Spinal cord (tissue), 10 donors: ENCODE measurements around the gene PARD3. TPM values are rescaled to one million over a fixed set of nuclear protein-coding genes. Genes with fewer than 3 reads are reported as not detected.

Experiments used
- DNase-seq, 6 donors: peaks; one replicate each; pipeline versions ENCODE4 v3.0.0 to v3.0.0-alpha.2; 2013 to 2015; ENCODE audit warnings: low spot score in 6 of 6, low read depth in 4 of 6
- H3K27ac ChIP-seq: one replicate; pipeline ENCODE4 v1.5.1; 2013; ENCODE audit warnings: low read depth, low read length, control low read depth
- H3K27me3 ChIP-seq: one replicate; pipeline ENCODE4 v1.6.1; 2013; ENCODE audit warnings: low read length; ENCODE audit not compliant: control insufficient read depth, insufficient read depth
- H3K36me3 ChIP-seq: one replicate; pipeline ENCODE4 v1.6.1; 2013; ENCODE audit warnings: low read length; ENCODE audit not compliant: control insufficient read depth, insufficient read depth
- H3K4me1 ChIP-seq: one replicate; pipeline ENCODE4 v1.6.1; 2013; ENCODE audit warnings: low read length; ENCODE audit not compliant: control insufficient read depth, insufficient read depth
- H3K4me3 ChIP-seq: one replicate; pipeline ENCODE4 v1.5.1; 2013; ENCODE audit warnings: low read depth, low read length, control low read depth
- H3K9me3 ChIP-seq: one replicate; pipeline ENCODE4 v1.6.1; 2013; ENCODE audit warnings: low read length; ENCODE audit not compliant: control insufficient read depth, insufficient read depth
- WGBS: methylation state at CpG from one replicate; pipeline ENCODE4 v1.1.5; 2013; ENCODE audit warnings: missing lambda C conversion rate; ENCODE audit not compliant: insufficient coverage; 5-methylcytosine and 5-hydroxymethylcytosine counted together
- polyA plus RNA-seq, 2 donors: library from polyadenylated mRNA; unstranded; fragments of 120-200 nt; gene quantifications; one replicate each; pipeline ENCODE4 v1.2.1, GENCODE V29; 2013; ENCODE audit not compliant: insufficient read length in 2 of 2
- total RNA-seq, 2 donors: library from RNA; depleted of rRNA in 1 of 2; stranded (reverse); fragments of 120-200 nt in 1 of 2; fragments of >200 nt in 1 of 2; gene quantifications; one replicate each; pipeline versions ENCODE4 v1.2.3 to v1.2.4, GENCODE V29; 2013 to 2014
- donor health status: healthy.

The PARD3 gene
- total and polyA plus RNA-seq, 4 donors, result 29.5 to 94.3 (median 47.1) TPM

DNA sequence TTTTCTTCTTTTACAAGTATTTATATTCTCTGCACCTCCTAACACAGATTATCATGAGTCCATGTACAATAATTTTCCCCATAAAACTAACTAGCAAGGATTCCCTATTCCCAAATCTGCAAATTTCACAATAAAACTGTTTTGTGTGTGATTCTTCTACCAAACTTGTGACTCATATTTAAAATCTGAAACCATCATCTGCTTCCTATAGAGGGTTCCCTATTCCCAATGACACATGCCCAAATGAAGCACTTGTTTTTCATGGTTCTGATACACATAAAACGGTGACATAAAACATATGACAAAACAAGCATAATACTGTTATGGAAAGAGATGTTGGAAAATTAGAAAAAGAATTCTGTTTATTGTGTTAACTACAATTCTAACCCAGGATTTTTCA lies 657.6 kb downstream of the PARD3 start:
- Histone ChIP-seq H3K9me3 (peaks cover 2% of the 10 kb centered on the region), H3K36me3 (no peaks in the 10 kb centered on the region), H3K27me3 (no peaks in the 10 kb centered on the region), H3K27ac (no peak overlapping the region), H3K4me3 (no peak overlapping the region), H3K4me1 (no peaks in the 10 kb centered on the region)
- DNase-seq, result no peak
- WGBS, result no CpG with 5 or more reads among the region's 1 CpG

DNA sequence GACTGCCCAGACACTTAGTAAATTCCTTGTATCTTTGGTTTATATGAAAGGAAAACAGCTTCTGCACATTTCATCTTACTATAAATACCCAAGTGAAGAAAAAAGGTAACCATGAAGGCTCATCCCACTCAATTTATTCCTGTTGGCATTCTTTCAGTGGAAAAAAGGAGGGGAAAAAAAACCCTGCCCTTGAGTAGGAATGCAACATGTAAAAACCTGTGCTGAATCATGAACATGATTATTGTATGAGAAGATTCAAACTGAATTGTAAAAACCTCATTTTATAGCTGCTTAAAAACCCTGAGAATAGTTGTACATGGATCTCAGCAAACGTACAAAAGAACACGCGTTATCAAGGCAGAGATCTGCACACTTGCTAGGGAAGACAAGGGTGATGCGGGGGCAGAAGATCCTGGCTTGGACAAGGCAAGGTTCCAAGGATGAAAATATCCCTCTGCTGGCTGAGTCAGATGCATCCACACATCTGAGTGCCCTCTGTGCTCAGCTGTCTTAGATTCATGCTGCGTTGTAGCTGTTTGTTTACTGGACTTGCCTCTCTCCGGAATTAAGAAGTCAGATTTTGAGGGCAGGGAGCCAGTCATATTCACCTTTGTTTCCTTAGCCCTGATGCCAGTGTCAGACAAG lies 658.2 kb downstream of the PARD3 start:
- H3K27me3 ChIP-seq, result no peaks in the 10 kb centered on the region
- H3K36me3 ChIP-seq, result no peaks in the 10 kb centered on the region
- H3K9me3 ChIP-seq, result no peaks in the 10 kb centered on the region
- no peak overlapping the region for H3K4me3 ChIP-seq
- peak in 1 of 6 donors; percentile 28 for DNase-seq
- H3K4me1 ChIP-seq, result no peaks in the 10 kb centered on the region
- no peak overlapping the region for H3K27ac ChIP-seq
- 79% methylated on average over 6 of the region's 6 CpGs for WGBS

DNA sequence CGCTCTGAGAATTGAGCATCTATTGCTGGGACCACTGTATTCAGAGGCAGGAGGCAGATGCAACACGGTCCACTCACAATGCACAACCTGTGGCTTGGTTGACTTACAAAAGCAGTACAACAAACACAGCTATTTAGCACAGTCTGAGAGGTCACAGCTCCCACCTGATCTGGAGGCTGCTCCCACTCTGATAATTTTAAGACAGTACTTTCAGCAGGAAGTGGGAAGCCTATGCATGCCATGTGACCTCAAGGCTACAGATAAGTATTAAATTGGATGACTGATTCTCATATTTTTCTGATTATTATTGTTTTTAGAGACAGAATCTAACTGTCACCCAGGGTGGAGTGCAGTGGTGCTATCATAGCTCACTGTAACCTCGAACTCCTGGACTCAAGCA lies 659.3 kb downstream of the PARD3 start:
- Histone ChIP-seq H3K27ac (no peak overlapping the region), H3K36me3 (no peaks in the 10 kb centered on the region), H3K4me1 (no peaks in the 10 kb centered on the region), H3K27me3 (no peaks in the 10 kb centered on the region), H3K4me3 (no peak overlapping the region), H3K9me3 (no peaks in the 10 kb centered on the region)
- DNase-seq, result no peak
- 68% methylated on average over 2 of the region's 3 CpGs for WGBS

DNA sequence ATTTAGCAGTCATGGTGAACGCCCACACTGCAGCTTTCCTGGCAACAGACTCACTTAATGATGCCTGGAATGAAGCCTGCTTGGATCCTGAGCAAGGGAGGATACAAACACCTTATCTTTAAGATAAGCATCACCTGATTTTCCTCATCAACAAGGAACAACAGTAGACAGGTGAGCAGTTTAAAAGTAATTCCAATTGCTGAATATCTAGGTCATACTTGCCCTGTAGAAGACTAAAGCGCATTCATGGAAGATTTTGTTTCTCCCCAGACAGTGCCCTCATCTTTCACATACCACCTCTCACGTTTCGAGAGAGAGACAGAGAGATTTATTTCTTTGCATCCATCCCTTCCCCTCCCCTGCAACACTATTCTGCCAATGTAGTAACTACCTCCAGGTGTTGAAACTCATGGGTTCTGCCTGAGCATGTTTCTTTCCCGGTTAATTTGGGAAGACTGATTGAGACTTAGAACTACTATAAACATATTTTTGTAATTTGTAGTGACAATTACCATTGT lies 660.7 kb downstream of the PARD3 start:
- no peaks in the 10 kb centered on the region for H3K4me1 ChIP-seq
- DNase-seq, result peak in 1 of 6 donors; percentile 58
- no peaks in the 10 kb centered on the region for H3K27me3 ChIP-seq
- H3K9me3 ChIP-seq, result no peaks in the 10 kb centered on the region
- 80% methylated on average over 1 of the region's 5 CpGs for WGBS
- H3K27ac ChIP-seq, result no peak overlapping the region
- no peak overlapping the region for H3K4me3 ChIP-seq
- H3K36me3 ChIP-seq, result no peaks in the 10 kb centered on the region

DNA sequence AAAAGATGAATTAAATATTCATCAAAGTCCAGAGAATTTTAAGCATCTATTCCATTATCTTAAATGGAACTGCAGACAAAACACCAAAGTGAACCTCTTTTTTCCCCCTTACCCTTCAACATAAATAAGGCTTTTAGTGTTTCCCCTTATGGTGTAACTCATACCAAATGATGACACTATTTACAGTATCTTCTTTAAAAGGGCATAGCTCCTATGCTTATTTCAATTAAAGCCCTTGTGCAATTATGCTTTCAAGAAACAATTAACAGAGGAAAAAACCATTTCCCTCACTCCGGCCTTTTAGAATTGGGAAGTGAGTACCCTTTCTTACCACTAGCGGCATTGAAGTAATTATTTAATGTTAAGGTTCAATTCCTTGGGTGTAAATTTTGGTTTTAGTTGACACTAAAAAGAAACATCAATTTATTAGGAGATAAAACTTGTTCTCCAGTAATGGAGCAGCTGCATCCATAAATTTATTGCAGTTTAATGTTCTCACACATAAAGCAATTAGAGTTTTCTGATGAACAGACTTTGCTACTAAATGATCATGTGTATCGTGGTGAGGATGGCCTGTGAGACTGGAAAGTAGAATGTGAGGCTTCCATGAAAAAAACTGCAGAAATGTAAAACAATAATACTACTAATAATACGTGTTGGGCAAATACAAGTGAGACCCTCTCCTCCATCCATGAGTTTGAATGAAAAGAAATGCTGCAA lies 661.3 kb downstream of the PARD3 start:
- DNase-seq, result peak in 1 of 6 donors; percentile 41
- no peak overlapping the region for H3K4me3 ChIP-seq
- no peak overlapping the region for H3K27ac ChIP-seq
- H3K27me3 ChIP-seq, result no peaks in the 10 kb centered on the region
- no peaks in the 10 kb centered on the region for H3K9me3 ChIP-seq
- H3K4me1 ChIP-seq, result no peaks in the 10 kb centered on the region
- no peaks in the 10 kb centered on the region for H3K36me3 ChIP-seq
- no CpG with 5 or more reads among the region's 4 CpGs for WGBS

DNA sequence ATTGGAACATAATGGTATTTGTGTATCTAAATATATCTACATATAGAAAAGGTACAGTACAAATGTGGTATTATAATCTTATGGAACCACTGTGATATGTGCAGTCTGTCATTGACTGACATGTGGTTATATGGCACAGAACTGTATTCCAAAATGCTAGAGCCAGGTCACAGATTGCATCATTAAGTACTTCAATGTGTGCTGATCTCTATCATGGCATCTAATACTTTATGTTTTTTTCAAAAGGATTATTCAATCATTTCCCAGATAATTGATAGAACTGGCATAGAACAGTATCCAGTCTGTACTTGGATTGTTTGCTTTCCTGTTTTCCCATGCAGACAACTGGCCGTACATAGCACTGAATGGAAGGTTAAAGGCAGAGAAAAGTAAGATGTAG lies 662.7 kb downstream of the PARD3 start:
- 91% methylated on average over 1 of the region's 1 CpG for WGBS
- Histone ChIP-seq H3K9me3 (no peaks in the 10 kb centered on the region), H3K4me3 (no peak overlapping the region), H3K36me3 (no peaks in the 10 kb centered on the region), H3K27me3 (no peaks in the 10 kb centered on the region), H3K27ac (no peak overlapping the region), H3K4me1 (no peaks in the 10 kb centered on the region)
- DNase-seq, result no peak

DNA sequence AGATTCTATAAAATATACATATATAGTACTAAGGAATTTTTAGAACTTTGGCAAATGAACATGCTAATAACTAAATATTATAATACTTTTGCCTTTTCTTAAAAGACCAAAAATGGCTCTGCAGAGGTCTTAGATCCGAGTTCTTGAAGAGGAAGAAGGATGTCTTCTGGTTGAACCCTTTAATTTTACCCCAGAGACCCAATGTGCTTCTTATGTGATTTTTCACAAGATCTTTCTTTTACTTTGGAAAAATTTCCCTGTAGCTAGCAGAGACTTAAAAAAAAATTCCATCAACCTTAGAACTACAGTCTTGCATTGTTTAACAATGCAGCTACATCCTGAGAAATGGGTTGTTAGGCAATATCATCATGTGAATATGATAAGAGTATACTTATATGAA lies 663.2 kb downstream of the PARD3 start:
- no peak for DNase-seq
- Histone ChIP-seq H3K9me3 (no peaks in the 10 kb centered on the region), H3K4me1 (no peaks in the 10 kb centered on the region), H3K36me3 (no peaks in the 10 kb centered on the region), H3K27ac (no peak overlapping the region), H3K4me3 (no peak overlapping the region), H3K27me3 (no peaks in the 10 kb centered on the region)
- WGBS, result no CpG with 5 or more reads among the region's 1 CpG

DNA sequence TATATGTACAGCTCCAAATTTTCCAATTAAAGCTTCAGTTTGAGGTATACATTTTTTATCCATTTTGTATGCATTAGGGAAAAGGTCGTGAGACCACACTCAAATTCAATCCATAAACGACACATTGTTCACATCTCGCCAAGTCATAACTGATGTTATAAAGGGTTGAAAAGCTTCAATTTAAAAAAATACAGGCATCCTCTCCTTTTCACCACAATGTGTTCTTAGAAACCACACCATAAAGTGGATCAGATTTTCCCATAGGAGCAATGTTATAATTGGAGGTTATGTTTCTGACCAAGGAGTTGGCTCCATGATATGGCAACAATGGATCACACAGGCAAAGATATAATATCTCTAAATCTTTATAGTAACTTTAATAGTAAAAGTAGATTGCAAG lies 663.6 kb downstream of the PARD3 start:
- H3K27ac ChIP-seq, result no peak overlapping the region

DNA sequence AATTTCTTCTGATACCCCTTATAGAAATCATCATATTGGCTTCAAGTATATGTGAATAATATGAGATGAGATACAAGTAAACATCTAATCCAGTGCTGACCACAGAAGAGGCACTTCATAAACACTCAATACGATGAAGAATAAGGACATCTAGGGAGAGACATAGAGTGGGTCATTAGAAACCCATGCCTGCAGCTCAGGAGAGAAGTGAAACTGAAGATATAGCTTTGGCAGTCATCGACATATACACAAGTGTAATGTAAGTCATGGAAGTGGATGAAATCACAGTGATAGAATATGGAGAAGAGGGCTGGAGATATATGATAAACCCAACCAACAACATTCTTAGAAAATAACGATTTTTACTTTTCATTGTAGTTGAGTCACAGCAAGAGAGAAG lies 665.0 kb downstream of the PARD3 start:
- WGBS, result no CpG with 5 or more reads among the region's 3 CpGs
- H3K4me1 ChIP-seq, result no peaks in the 10 kb centered on the region
- H3K36me3 ChIP-seq, result no peaks in the 10 kb centered on the region
- H3K4me3 ChIP-seq, result no peak overlapping the region
- H3K27me3 ChIP-seq, result no peaks in the 10 kb centered on the region
- no peak overlapping the region for H3K27ac ChIP-seq
- DNase-seq, result no peak
- no peaks in the 10 kb centered on the region for H3K9me3 ChIP-seq

More for the DNA sequence above, 663.6 kb downstream of the PARD3 start:
- no peaks in the 10 kb centered on the region for H3K36me3 ChIP-seq
- no peak for DNase-seq
- no peaks in the 10 kb centered on the region for H3K27me3 ChIP-seq
- no peak overlapping the region for H3K4me3 ChIP-seq
- H3K4me1 ChIP-seq, result no peaks in the 10 kb centered on the region
- no CpG with 5 or more reads among the region's 3 CpGs for WGBS
- no peaks in the 10 kb centered on the region for H3K9me3 ChIP-seq

DNA sequence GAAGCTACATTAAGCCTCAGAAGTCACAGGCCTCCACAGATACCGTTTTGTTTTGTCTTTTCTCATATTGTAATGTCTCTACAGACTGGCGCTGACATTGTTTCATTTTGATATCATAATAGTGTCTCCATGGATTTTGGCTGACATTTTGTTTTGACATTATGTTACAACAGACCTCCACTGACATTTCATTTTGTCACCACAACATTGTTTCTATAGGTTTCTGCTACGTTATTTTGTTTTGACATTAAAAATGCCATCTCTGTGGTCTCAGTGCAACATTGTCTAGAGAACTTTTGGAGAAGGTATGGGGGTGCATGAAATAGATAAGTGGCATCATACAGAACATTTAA lies 666.8 kb downstream of the PARD3 start:
- Histone ChIP-seq H3K4me3 (no peak overlapping the region), H3K27ac (no peak overlapping the region), H3K36me3 (no peaks in the 10 kb centered on the region), H3K9me3 (no peaks in the 10 kb centered on the region), H3K4me1 (no peaks in the 10 kb centered on the region), H3K27me3 (no peaks in the 10 kb centered on the region)
- WGBS, result no CpG with 5 or more reads among the region's 3 CpGs
- DNase-seq, result no peak
